ENCODE measurements around the gene CFAP410.
"Not testable (repeated sequence)": the region's sequence is repeated elsewhere in the genome, so short reads cannot be mapped to it uniquely, and the experiment has no call there.

Gene CFAP410

DNA sequence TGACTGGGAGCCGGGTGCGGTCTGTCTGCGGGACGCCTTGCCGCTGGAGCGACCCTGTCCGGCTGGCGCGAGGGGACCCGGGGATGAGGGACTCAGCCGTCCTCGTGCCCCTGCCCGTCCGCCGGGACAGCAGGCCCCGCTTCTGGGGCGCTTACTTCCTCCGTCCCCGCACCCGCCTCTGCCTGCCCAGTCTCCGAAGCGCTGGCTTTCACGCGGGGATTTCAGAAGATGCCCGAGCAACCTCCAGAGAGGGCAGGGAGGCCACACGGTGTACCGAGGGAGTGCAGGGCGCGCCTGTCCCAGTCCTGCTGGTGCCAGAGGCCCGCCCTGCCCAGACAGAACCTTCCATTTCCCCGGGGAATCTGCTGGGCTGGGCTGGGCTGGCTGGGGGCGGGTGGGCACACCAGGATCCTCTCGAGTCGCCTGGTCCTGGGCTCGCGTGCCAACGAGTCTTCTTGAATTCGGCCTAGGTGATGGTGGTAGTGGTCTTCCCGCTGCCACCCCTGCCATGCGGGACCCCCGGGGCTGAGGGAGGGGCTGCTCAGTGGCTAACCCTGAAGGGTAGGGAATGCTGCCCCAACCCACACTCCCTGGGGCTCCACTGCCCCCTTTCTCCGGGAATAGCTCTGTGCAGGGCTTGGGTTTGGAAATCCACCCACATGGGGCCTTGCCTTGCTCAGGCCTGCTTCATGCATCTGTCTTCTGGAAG lies 11.7 kb upstream of the CFAP410 start:
- no peak for DNase-seq

DNA sequence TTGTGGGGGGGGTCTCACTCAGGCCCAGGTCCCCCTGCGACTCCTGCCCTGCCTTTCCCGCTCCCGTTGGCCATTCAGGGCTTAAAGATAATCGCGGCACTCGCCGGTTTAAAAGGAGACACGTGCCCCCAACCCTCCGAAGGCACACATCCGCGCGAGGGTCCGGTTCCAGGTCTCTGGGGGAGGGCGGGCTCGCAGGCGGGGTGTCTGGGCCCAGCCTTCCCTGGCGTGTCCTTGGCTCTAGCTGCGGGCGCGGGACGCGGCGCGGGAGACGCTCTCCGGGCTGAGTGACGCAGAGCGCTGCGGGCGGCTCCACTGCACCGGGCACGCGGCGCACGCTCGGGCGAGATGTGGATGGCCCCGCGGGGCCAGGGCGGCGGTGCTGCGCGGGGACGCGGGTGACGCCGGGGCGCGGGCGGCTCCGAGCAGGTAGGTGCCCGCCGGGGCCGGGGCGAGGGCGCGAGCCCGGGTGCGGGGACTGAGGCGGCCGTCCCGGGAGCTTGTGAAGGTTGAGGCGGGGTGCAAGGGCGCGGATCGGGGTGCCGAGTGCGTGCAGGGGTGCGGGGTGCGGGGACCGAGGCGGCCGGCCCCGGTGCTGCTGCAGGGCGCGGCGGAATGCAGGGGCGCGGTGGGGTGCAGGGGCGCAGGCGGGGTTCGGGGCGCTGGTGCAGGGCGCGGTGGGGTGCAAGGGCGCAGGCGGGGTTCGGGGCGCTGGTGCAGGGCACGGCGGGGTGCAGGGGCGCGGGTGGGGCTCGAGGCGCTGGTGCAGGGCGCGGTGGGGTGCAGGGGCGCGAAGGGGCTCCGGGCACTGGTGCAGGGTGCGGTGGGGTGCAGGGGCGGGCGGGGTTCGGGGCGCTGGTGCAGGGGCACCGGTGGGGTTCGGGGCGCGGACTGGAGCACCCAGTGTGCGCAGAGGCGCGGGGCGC lies 10.9 kb upstream of the CFAP410 start:
- no peak for DNase-seq

DNA sequence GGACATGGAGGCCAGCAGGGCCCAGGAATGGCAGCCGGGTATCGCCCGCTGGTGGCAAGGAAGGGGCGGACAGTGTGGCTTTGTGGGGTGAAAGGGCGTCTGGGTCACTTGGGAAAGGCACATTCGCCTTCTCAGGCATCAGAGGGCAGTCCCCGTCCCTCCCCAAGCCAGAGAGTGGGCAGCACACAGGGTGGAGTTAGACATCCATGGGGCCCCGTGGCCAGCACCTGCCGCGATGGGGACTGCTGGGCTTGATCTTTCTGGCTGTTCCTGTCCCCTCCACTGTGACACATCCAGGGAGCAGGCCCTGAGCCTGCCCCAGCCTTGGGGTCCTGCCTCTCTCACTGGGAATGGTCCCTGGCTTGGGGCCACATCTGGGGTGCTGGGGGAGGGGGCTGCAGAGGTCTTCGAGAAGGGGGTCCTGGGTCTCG lies 10.2 kb upstream of the CFAP410 start:
- no peak for DNase-seq

DNA sequence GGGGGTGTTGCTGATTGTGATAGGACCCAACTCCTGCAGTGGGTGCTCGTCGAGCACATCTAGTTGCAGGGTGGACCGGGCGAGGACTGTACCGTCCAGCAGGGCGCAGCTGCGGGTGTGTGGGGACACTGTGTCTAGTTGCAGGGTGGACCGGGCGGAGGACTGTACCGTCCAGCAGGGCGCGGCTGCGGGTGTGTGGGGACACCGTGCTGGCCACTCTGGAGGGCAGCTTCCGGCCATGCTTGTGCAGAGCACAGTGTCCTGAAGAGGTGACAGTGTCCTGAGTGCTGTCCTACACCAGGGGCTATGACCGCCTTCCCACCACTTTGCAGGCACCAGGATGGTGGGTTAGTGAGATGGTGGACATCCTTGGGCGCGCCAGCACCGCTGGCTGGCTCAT lies 9.7 kb upstream of the CFAP410 start:
- no peak for DNase-seq

DNA sequence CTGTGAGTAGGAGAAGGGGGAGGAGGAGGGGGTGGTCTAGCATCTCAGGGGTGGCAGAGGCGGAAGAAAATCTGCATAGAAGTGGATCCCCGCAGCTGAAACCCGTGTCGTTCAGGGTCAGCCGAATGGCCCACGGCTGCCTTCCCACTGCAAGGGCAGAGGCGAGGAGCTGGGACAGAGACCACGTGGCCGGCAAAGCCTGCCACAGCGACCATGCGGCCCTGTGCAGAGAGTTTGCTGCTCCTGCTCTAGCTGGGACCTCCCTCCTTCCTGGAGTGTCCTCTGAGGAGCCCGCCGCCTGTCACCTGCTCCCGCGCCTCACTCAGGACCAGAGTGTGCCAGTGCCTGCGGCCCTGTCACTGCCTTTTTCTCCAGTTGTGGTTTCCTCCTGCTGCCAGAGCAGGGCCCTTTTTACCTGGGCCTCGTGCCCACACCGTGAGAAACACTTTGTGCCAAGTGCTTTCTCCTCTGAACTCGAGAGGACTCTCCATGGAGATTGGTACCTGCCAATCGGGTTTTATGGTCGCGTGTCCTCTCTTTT lies 8.8 kb upstream of the CFAP410 start:
- DNase-seq, result no peak

DNA sequence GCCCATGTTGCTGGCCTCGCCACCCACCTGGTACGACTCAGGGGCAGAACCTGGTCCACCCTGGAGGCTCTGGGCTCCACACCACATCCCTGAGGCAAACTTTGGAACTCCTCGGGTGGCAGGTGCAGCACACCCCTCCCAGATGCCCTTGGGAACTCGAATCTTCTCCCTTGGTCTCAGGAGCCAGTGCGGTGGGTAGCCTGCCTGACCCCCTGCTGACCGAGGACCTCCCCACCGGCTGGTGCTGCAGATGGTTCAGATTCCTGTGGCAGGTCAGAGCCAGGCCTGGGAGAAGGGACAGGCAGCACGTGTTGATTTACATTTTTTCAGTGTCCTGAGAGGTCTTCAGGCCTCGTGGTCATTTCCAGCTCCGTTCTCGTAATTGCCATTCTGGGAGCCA lies 6.3 kb upstream of the CFAP410 start:
- DNase-seq, result no peak

DNA sequence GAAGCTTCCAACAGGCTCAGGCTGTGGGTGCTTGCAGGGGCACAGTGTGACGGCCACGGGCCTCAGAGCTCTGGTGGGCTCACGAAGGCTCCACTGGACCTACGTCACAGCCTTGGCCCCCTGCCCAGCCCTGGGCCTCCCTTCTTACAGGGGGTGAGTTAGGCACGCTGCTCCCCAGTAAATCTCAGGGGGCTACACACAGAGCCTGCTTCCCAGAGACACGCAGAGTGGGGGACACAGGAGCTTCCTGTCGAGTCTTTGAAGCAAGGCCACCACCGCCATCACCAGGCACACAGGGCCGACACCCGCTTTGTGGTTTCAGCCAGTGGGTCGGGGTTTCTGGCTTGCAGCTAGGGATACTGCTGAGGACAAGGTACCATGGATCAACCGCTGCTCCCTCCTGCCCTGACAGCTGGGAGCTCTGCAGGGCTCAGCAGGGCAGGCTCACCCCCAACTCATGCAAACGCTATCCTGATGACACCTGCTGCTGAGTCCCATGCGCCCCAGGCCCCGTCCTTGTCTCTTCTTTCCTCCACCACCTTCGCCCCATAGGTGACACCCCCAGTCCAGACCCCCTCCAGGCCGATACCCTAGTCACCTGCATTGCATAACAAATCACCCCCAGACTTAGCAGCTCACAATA lies 5.5 kb upstream of the CFAP410 start:
- no peak for DNase-seq

DNA sequence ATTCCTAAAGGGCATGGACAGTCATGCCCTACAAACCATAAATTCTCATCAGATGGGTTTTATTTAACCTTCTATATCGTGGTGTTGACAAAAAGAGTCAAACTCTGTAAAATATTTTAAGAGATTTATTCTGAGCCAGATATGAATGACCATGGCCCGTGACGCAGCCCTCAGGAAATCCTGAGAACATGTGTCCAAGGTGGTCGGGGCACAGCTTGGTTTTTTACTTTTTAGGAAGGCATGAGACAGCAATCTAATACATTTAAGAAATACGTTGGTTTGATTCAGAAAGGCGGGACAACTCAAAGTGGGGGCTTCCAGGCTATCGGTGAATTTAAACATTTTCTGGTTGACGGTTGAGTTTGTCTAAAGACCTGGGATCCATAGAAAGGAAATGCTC lies 3.8 kb upstream of the CFAP410 start:
- DNase-seq, result not testable (repeated sequence)

DNA sequence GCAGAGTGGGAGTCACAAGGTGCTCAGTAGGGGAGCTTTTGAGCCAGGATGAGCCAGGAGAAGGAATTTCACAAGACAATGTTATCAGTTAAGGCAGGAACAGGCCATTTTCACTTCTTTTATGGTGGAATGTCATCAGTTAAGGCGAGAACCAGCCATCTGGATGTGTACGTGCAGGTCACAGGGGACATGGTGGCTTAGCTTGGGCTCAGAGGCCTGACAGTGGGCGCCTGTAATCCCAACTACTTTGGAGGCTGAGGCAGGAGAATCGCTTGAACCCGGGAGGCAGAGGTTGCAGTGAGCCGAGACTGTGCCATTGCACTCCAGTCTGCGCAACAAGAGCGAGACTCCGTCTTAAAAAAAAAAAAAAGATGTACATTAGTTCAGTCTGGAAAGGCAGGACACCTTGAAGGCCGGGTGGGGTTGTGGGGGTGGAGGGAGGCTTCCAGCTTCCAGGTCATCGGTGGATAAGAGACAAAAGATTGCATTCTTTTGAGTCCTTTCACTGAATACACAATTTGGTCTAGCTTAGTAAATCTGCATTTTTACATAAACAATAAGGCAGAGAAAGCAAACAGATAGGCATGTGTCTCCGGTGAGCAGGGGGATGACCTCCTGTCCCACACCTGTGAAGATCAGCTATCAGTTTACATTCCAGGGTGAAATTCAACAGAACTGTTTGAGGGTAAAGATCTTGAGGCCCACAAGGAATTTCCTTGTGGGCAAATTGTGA lies 2.7 kb upstream of the CFAP410 start:
- DNase-seq, result not testable (repeated sequence)

DNA sequence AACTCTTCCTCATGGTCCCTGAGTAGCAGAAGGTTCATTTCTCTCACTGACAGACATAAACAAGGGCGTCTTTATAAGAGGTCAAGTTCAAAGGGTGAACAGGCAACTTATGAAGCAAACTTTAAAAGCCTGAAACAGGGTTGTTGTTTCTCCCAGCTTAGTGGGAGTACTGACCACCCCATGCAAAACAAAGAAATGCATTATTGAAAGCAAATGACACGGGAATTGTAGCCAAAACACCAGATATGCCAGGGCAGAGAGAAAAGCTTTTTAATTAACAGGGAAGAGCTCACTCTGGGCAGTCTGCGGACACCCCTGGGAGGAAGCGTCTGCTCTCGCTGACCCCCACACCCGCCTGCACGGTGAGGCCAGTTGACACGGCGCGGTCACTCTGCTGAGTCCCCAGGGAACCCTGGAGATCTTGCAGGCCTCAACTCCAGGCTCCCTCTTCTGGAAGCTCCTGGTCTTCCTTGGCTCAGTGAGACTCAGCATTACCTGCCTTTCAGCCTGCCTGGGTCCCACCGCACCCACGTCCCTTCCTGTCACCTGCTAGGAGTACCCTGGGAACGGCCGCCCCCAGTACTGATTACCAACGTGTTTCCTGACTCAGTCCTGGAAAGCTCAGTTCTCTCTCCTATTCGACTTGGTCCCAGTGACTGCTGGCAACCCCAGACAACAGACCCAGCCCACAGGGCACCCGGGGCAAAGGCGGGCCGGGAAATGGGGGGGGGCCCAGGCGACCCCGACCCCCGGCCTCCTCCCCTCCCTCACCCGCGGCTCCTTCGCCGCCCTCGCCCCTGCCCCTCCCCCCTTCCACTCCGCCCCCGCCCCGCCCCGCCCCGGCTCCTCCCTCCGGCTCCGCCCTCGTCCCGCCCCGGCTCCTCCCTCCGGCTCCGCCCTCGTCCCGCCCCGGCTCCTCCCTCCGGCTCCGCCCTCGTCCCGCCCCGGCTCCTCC lies 972 bp downstream of the CFAP410 start:
- DNase-seq, result peak; percentile 22

DNA sequence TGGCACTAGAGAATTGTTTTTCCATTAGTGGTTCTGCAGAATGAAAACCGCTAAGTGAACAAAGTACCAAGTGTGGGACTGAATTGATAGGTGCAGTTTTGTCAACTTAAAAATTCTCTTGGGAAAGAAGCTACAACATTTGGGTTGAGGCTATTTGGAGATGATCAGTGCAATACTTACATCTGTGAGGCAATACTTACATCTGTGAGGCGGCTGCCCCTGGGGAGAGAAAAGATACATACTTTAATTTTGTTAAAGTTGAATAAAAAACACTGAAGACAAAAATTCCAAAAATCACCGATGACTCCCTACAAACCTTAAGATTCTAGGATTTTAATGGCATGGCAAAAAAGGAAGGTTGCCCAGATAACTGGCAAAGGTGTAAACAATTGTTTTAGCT lies 1.7 kb downstream of the CFAP410 start:
- no peak for DNase-seq

DNA sequence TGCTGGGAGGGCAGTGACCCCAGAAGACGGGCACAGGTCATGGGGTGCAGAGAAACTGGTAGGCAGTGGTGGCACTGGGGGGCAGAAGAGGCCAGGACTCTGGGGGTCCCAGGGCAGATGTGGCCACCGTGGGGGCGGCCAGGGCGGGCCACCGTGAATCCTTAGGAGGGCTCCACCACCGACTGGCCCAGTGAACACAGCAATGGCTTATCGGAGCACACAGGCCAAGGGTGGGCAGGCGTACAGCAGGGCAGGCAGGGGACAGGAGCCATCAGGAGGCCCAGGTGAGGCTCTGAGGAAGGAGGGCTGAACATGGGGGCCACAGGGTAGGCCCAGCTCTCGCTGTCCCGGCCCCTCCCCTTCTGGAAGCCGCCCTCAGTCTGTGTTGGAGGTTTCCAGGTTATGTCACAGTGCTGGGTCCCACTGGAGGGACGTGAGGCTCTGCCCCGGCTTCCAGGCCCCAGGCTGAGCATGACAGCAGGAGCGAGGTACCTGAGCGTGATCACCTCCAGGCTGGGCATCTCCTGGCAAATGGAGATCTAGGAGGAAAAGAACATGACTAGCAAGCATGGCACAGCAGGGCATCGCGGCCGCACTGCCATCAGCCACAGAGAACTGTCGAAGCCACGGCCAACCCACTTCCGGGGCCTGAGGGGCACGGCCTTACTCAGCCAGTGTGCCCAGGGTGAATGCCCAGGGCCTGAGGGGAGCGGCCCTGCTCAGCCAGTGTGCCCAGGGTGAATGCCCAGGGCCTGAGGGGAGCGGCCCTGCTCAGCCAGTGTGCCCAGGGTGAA lies 3.7 kb downstream of the CFAP410 start:
- no peak for DNase-seq

DNA sequence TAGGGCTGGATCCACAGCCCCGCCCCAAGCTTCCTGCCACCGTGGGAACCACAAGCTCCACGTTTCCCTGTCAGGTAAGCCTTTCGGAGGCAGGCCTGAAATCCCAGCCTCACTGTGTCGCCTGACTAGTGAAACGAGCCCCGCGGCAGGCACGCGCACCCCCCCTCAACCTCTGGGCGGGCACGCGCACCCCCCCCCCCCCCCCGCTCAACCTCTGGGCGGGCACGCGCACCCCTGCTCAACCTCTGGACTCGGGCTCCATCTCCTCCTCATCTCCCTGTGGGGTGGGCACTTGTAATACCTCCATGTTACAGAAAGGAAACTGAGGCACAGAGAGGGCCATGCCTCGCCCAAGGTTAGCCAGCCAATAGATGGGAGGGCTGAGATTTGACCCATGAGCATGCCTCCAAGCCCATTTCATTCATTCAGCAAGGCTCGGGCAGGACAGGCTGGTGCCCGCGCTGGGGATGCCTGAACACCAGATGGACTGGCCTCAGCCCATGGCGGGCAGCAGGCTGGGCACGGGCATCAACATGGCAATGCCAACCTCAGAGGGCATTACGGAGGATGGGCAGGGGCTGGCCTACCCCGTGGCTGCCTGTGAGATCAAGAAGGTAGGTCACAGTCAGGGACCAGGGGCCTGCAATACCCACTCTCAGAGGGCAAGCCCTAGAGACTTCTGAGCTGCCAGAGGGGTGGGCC lies 4.7 kb downstream of the CFAP410 start:
- no peak for DNase-seq

DNA sequence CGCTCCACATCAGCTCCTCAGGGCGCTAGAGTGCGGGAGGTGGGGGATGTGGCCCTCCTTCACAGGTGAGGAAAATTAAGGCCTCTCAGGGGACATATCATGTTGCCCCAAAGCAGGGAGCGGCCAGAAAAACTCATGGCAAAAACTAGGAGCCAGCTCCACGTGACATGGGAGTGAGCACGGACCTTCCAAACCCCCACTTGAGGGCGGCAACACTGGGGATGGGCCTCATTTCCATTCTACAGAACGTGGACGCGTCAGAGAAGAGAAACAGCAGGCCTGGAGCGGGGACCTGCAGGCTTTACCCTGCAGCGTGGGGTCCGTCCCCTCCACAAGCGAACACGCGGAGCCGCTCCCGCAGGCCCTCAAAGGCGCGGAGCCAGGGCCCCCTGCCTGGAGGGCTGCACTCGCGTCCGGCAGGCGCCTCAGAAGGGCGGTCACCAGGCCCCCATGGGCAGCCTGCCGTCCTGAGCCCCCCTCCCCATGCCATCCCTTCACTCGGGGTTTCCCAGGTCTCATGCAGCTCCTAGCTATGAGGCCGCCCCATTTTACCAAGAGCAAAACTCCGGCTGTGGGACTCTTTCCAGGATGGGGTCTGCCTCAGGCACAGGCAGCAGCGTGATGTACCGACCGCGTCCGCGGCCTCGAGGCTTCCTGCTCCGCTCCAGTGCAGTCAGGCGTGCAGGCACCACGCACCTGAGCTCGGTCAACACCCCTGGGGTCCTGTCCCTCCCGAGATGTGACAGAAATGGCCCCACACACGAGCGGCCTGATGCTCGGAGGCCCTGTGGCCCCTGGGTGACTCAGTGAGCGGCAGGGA lies 5.5 kb downstream of the CFAP410 start:
- DNase-seq, result no peak

DNA sequence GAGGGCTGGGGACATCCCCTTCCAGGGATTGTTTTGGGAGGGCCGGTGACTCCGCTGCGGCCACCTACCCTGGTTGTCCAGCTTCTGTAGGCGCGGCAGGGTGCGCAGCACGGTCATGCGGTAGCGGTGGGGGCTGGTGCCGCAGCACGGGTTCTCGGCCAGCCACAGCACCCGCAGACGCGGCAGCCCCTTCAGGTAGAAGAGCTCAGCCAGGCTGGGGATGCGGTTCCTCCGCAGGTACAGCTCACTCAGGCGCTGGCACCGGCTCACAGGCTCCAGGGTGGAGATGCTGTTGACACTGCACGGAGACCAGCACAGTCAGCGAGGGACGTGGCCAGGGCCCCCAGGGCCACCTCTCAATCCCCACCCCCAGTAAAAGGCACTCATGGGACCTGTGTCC lies 6.2 kb downstream of the CFAP410 start:
- DNase-seq, result no peak

DNA sequence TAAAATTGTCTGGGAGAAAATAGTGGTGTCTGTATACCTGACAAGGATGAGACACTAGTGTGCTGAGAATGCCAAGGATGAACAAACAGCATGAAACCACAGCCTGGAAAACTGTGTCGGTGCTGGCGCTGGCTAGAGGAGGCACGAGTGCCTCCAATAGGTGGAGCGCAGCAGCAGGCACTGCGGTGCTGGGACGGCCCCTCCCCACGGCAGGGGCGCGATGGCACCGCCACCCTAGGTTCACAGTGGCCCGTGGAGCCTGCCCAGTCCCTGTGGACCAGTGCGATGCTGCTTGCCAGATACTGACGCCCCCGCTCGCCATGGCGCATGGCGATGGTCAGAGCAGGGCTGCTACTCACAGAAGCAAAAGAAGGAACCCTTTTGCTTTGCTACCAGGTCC lies 6.8 kb downstream of the CFAP410 start:
- DNase-seq, result no peak

DNA sequence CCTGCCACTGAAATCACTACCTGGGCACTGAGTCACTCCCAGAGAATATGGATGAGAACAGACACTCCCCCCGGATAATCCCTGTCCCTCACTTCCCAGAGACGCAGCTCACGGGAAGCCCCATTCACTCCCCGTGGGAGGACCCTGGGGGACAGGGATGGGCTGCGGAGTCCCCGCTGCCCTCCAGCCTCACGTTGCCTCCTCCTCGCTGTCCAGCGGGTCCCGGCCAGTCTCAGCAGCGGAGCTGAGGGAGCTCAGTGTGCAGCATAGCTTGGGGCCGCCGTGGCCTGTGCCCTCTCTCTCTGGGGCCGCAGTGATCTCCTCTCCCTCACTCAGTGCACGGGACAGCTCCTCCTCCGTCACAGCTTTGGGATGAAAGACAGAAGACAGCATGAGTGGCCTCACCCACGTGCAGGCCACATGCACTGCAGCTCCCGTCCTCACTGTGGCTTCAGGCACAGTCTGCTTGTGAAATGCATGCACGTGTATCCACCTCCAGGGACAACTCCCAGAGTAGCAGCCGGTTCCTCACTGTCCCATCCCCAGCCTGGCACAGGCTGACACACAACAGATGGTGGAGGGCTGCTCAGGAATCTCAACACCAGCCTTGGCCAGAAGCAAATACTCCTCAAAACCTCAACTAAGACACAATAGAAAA lies 7.4 kb downstream of the CFAP410 start:
- no peak for DNase-seq

DNA sequence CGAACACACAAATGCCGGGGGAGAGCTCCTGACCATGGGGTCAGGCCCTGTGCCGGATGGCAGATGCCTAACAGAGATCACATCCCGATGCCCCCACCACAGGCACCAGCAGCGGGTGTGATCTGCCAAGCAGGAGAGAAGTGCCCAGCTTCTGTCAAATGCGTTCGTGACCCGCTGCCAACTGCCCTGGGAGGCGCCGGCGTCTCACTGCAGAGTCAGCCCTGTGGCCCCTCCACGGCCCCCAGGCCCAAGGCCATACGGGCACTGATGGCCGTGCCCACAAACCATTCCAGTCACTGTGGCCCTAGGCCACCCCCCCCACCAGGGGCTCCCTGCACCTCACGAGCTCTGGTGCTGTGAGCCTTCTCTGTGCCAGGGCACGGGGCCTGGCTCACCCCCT lies 8.0 kb downstream of the CFAP410 start:
- DNase-seq, result no peak

DNA sequence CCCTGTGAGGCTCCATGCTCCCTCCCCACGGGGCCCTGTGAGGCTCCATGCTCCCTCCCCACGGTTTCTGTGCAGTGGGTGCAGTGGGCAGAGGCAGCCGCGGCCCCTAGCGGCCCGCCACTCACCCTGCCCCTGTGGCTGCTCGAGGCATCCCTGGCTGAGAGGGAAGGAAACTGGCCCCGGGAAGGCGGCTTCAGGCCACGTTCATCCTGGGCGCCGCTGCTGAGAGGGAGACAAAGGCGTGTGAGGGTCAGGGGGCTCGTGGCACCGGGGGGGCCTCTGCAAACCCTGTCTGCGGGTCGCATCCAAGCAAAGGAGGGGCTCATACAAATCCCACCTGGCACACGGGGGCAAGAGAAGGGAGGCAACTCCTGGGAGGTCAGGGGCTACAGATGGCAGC lies 8.5 kb downstream of the CFAP410 start:
- no peak for DNase-seq
